Gastroesophageal sphincter (tissue), 4 donors: ENCODE data around the gene ZCCHC24. TPM values are rescaled to one million over a fixed set of nuclear protein-coding genes. Genes with fewer than 3 reads are reported as not detected.

Experiments
- ATAC-seq: fragments of 150-250 bp; one replicate; pipeline ENCODE4 v1.9.1; 2016; ENCODE audit warnings: mild to moderate bottlenecking, moderate library complexity
- H3K27ac ChIP-seq, 4 donors: fragments of 200-600 bp; sonication (generic) in 3 of 4; 1 replicate in 3 of 4; 2 replicates in 1 of 4; pipeline ENCODE4 v1.5.1; 2016 to 2019
- H3K27me3 ChIP-seq: fragments of 200-600 bp; sonication (generic); one replicate; pipeline ENCODE4 v1.5.1; 2019
- H3K36me3 ChIP-seq, 2 donors: fragments of 200-600 bp; sonication (generic); one replicate each; pipeline ENCODE4 v1.5.1; 2019; ENCODE audit warnings: control low read depth in 1 of 2
- H3K4me1 ChIP-seq, 3 donors: fragments of 200-600 bp; sonication (generic); 1 replicate in 2 of 3; 2 replicates in 1 of 3; pipeline ENCODE4 v1.5.1; 2016 to 2019; ENCODE audit warnings: control low read depth in 2 of 3
- H3K4me3 ChIP-seq, 2 donors: fragments of 200-600 bp; sonication (generic); one replicate each; pipeline ENCODE4 v1.5.1; 2019; ENCODE audit warnings: mild to moderate bottlenecking in 1 of 2, moderate library complexity in 1 of 2
- H3K9me3 ChIP-seq, 3 donors: fragments of 200-600 bp; sonication (generic); one replicate each; pipeline ENCODE4 v1.5.1; 2017 to 2019; ENCODE audit warnings: control low read depth in 2 of 3
- EP300 ChIP-seq: sonication (generic); formaldehyde crosslinking; IDR thresholded peaks from one replicate; pipeline ENCODE4 v1.6.1; 2017; ENCODE audit warnings: antibody characterized with exemption, mild to moderate bottlenecking
- POLR2A ChIP-seq, 2 donors: fragments of 450-650 bp; IDR thresholded peaks; one replicate each; pipeline ENCODE4 v1.6.1; 2017; ENCODE audit warnings: antibody characterized with exemption in 2 of 2, mild to moderate bottlenecking in 2 of 2, moderate library complexity in 1 of 2
- POLR2AphosphoS5 ChIP-seq: sonication (generic); formaldehyde crosslinking; IDR thresholded peaks from one replicate; pipeline ENCODE4 v1.6.1; 2017; ENCODE audit warnings: antibody characterized with exemption
- WGBS, 2 donors: methylation state at CpG; one replicate each; pipeline ENCODE4 v1.1.5; 2018; ENCODE audit warnings: low coverage in 1 of 2; 5-methylcytosine and 5-hydroxymethylcytosine counted together
- total RNA-seq, 4 donors: library from RNA; depleted of rRNA; stranded (reverse); fragments of >200 nt; gene quantifications; one replicate each; pipeline ENCODE4 v1.1.0, GENCODE V29; 2016
- TF ChIP-seq, protein P1 (sequence below), 4 experiments: fragments of 200-600 bp in 2 of 4; fragments of 450-650 bp in 2 of 4; sonication (generic) in 1 of 4; IDR thresholded peaks; one replicate each; pipeline ENCODE4 v1.5.1; 2017 to 2019; ENCODE audit warnings: antibody characterized with exemption in 4 of 4, mild to moderate bottlenecking in 2 of 4, moderate library complexity in 2 of 4

Gene ZCCHC24
- total RNA-seq, 4 donors from 2014 or later = 60.5 to 186 (median 84.1) TPM

DNA sequence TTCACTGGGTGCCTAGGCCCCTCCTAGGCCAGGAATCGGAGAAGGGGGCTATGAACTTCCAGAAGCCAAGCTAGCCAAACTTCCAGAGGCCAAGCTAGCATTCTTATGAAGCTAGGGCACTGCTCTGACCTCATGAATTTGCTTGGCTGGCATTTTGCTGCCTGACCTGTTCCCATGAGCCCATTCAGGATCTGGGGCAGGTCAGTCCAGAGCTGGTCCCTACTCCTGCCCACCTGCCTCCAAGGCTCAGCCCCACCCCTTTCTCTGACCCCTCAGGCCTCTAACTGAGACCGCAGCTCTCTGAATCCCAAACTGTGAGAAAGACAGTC is 99.4 kb downstream of the ZCCHC24 start:
- Histone ChIP-seq H3K4me1 (peaks cover 0 to 61% (median 17%) of the 10 kb centered on the region in 3 donors), H3K27me3 (no peaks in the 10 kb centered on the region), H3K36me3 (peaks cover 0 to 21% of the 10 kb centered on the region in 2 donors), H3K4me3 (no peak overlapping the region), H3K27ac (no peak overlapping the region), H3K9me3 (no peaks in the 10 kb centered on the region)
- WGBS, 2 donors = 100% methylated on average over 1 of the region's 2 CpGs; no CpG with 5 or more reads in 1 of the 2 donors
- no peak for ATAC-seq
- no peak for TF ChIP-seq POLR2A (IDR thresholded peaks at IDR 0.05)
- TF ChIP-seq, protein P1, sequence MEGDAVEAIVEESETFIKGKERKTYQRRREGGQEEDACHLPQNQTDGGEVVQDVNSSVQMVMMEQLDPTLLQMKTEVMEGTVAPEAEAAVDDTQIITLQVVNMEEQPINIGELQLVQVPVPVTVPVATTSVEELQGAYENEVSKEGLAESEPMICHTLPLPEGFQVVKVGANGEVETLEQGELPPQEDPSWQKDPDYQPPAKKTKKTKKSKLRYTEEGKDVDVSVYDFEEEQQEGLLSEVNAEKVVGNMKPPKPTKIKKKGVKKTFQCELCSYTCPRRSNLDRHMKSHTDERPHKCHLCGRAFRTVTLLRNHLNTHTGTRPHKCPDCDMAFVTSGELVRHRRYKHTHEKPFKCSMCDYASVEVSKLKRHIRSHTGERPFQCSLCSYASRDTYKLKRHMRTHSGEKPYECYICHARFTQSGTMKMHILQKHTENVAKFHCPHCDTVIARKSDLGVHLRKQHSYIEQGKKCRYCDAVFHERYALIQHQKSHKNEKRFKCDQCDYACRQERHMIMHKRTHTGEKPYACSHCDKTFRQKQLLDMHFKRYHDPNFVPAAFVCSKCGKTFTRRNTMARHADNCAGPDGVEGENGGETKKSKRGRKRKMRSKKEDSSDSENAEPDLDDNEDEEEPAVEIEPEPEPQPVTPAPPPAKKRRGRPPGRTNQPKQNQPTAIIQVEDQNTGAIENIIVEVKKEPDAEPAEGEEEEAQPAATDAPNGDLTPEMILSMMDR (IDR thresholded peaks at IDR 0.05) = no peak
- no peak for TF ChIP-seq EP300
- no peak for TF ChIP-seq POLR2AphosphoS5

DNA sequence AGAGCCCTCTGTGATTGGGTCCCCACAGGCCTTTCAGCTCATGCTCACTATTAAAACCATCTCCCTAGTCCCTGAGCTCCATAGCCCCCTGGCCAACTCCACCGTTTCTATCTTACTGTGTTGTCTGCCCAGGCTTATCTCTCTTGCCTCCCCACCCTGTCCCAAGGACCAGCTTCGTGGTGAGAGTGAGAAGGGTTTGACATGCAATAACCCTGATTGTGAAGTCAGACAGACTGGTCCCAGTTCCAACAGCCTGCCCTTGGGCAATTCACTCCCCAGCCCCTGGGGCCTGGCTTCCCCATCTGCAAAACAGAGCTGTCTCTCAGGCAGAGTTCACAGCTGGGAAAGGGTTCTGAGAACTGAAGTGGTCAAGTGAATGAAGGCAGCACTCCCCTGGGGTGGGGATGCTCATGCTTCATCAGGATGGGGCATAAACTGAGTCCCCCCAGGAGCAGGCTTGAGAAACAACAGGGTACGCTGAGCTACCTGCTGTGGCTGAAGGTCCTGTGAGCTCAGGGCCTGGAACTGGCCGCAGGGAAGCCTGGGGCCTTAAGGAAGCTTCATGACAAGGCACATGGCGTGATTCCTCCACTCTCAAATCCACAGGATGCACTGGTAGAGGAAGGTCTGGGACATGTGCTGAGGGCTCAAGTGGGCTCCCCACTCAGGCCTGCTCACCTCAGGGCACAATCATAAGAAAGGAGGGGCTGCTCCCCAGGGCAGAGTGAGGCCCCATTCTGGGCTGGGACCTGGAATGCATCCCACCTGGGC is 100.0 kb downstream of the ZCCHC24 start:
- H3K4me1 ChIP-seq = peaks cover 0 to 67% (median 17%) of the 10 kb centered on the region in 3 donors
- no peaks in the 10 kb centered on the region for H3K9me3 ChIP-seq
- ATAC-seq = no peak
- H3K36me3 ChIP-seq = peaks cover 0 to 15% of the 10 kb centered on the region in 2 donors
- 72% methylated on average over 2 of the region's 5 CpGs; no CpG with 5 or more reads in 1 of the 2 donors for WGBS, 2 donors
- TF ChIP-seq, protein P1 (IDR thresholded peaks at IDR 0.05) = no peak
- TF ChIP-seq POLR2AphosphoS5 = no peak
- TF ChIP-seq EP300 = no peak
- TF ChIP-seq POLR2A (IDR thresholded peaks at IDR 0.05) = no peak
- no peak overlapping the region for H3K27ac ChIP-seq
- H3K27me3 ChIP-seq = no peaks in the 10 kb centered on the region
- no peak overlapping the region for H3K4me3 ChIP-seq

DNA sequence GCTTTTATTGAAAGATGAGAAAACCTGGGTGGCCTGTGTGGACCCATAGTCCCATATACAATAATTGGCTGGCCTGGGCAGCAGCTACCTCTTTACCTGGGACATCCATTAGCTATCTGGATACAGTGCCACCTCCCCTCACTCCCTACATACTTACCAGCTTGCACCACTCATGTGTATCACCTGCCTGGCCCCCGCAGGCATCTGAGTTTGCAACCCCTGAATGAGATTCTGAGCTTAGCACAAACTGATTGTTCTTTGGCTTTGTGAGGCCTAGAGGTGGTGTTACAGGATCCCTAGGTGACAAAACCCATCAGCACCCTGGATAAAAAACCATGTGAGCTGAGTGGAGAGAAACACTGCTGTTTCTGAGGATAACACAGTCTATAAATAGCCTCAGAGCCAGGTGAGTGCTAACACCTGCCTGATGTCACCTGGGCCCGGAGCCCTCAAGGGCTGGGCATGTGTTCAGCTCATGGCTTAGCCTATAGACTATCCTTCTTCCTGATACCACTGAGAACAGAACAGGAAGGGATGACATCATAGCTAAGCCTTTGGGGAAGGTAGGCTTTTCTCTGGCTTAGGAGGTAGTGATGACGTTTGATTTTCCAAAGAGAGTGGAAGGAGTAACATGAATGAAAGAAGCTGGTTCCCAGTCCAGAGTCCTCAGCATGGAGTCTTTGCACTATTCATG is 100.8 kb downstream of the ZCCHC24 start:
- Histone ChIP-seq H3K4me3 (no peak overlapping the region), H3K9me3 (no peaks in the 10 kb centered on the region), H3K4me1 (peaks cover 0 to 67% (median 17%) of the 10 kb centered on the region in 3 donors), H3K36me3 (peaks cover 0 to 8% of the 10 kb centered on the region in 2 donors), H3K27ac (no peak overlapping the region), H3K27me3 (no peaks in the 10 kb centered on the region)
- ATAC-seq = no peak
- 80% methylated on average over 1 of the region's 3 CpGs; no CpG with 5 or more reads in 1 of the 2 donors for WGBS, 2 donors
- no peak for TF ChIP-seq EP300
- TF ChIP-seq POLR2A (IDR thresholded peaks at IDR 0.05) = no peak
- TF ChIP-seq, protein P1 (IDR thresholded peaks at IDR 0.05) = no peak
- no peak for TF ChIP-seq POLR2AphosphoS5

DNA sequence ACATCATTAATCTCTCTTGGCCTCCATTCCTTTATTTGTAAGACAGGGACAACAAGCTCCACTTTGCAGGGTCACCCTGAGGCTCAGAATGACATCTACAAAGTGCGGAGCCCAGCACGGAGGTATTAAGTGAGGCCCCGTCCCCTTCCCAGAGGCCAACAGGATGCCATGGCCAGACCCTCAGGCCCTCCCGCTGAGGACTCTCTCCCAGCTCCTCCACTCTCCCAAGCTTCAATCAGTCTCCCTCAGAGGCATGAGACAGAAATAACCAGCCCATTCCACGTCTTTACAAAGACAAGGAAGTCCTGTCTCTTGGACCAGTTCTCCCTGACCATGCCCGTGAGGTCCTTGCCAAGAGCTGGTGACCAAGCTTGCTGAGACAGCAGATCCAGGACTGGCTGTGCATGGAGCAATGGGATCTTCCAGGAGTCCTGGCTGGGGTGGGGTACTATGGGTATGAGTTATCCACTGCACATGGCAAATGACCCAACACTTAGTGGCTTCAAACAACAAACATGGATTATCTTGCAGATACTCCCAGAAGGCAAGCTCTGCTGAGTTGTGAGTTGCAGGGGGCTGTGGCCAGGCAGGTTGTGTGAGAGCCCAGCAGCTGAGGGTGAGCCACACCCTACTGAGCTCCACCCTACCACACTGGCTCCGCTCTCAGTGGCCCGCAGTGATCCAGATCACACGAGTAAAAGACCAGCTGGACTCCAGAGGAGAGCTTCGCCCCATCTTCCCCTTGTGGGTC is 102.4 kb downstream of the ZCCHC24 start:
- Histone ChIP-seq H3K27ac (no peak overlapping the region), H3K4me3 (no peak overlapping the region), H3K27me3 (no peaks in the 10 kb centered on the region), H3K36me3 (no peaks in the 10 kb centered on the region), H3K4me1 (peaks cover 0 to 51% (median 6%) of the 10 kb centered on the region in 3 donors), H3K9me3 (no peaks in the 10 kb centered on the region)
- ATAC-seq = no peak
- WGBS, 2 donors = 78 to 81% methylated on average over 3 of the region's 10 CpGs
- TF ChIP-seq POLR2A (IDR thresholded peaks at IDR 0.05) (no peak), POLR2AphosphoS5 (no peak), EP300 (no peak)
- TF ChIP-seq, protein P1 (IDR thresholded peaks at IDR 0.05) = no peak
